A549 treated with CORT108297 at 1 μM for 4 hours (cell line): ENCODE measurements around the gene AP2S1. TPM values are rescaled to one million over a fixed set of nuclear protein-coding genes. Genes with fewer than 3 reads are reported as not detected.

Experiments
- total RNA-seq: library from RNA; stranded (reverse); fragments of 200-300 nt; extraction: Qiagen RNA extraction; gene quantifications from 5 replicates; pipeline ENCODE4 v1.2.3, GENCODE V29; 2022

The AP2S1 gene
- 232 to 329 TPM (median 314 TPM) in 5 replicates for total RNA-seq

GRCh38 chr19:46850228-46851203, at the start of gene AP2S1:
Gene AP2S1, minus strand, starts transcription at chr19:46850846. Its CDS starts 80 bp downstream, at chr19:46850766.

GRCh38 chr19:46860846-46861690, 10.4 kb upstream of the AP2S1 start, which contains the start of gene ARHGAP35:
Gene ARHGAP35, plus strand, starts transcription at chr19:46860997. Its CDS starts 57,679 bp downstream, at chr19:46918676.

GRCh38 chr19:46788262-46788967, 62.2 kb downstream of the AP2S1 start, which contains the start of gene SLC1A5:
Gene SLC1A5, minus strand, starts transcription at chr19:46788594. Its CDS starts 629 bp downstream, at chr19:46787965.

Other genes with a start within 250 kb of the AP2S1 start
- gene CALM3, start 249.5 kb downstream of the AP2S1 start, total RNA-seq = 206 to 253 TPM (median 241 TPM) in 5 replicates
- gene PTGIR, start 225.8 kb downstream of the AP2S1 start, total RNA-seq = 0.08 to 0.22 TPM (median 0.09 TPM) in 3 of 5 replicates, not detected in the others
- gene GNG8, start 214.6 kb downstream of the AP2S1 start, total RNA-seq = not detected in 5 replicates
- gene DACT3, start 189.7 kb downstream of the AP2S1 start, total RNA-seq = 0.29 to 0.39 TPM (median 0.31 TPM) in 5 replicates
- gene PRKD2, start 133.7 kb downstream of the AP2S1 start, total RNA-seq = 24.2 to 34.1 TPM (median 30.3 TPM) in 5 replicates
- 16.7 to 22.8 TPM (median 21.0 TPM) in 5 replicates for gene FKRP, start 104.8 kb downstream of the AP2S1 start, total RNA-seq
- gene STRN4, start 104.4 kb downstream of the AP2S1 start, total RNA-seq = 70.2 to 98.6 TPM (median 92.3 TPM) in 5 replicates
- 235 to 281 TPM (median 252 TPM) in 5 replicates for gene SLC1A5, start 62.3 kb downstream of the AP2S1 start, total RNA-seq
- gene ARHGAP35, start 10.2 kb upstream of the AP2S1 start, total RNA-seq = 23.0 to 30.9 TPM (median 29.0 TPM) in 5 replicates
- gene NPAS1, start 169.0 kb upstream of the AP2S1 start, total RNA-seq = 5.3 to 8.6 TPM (median 6.4 TPM) in 5 replicates
- gene TMEM160, start 197.8 kb upstream of the AP2S1 start, total RNA-seq = 30.6 to 86.8 TPM (median 78.4 TPM) in 5 replicates